Ishikawa (cell line): Measurements from ENCODE around the gene CAMK1D.

ENCODE experiments used
- CREB1 ChIP-seq: IDR thresholded peaks from 2 replicates; pipeline ENCODE4 v1.6.1; 2012; ENCODE audit warnings: low read depth
- EP300 ChIP-seq: IDR thresholded peaks from 2 replicates; pipeline ENCODE4 v1.6.1; 2012; ENCODE audit warnings: borderline replicate concordance
- MAX ChIP-seq: IDR thresholded peaks from 2 replicates; pipeline ENCODE4 v1.6.1; 2012
- NFIC ChIP-seq: IDR thresholded peaks from 2 replicates; pipeline ENCODE4 v1.6.1; 2012
- RAD21 ChIP-seq: IDR thresholded peaks from 2 replicates; pipeline ENCODE4 v1.6.1; 2012; ENCODE audit warnings: low read depth
- TAF1 ChIP-seq: IDR thresholded peaks from 2 replicates; pipeline ENCODE4 v1.6.1; 2012; ENCODE audit warnings: low read depth, mild to moderate bottlenecking
- TCF12 ChIP-seq: IDR thresholded peaks from 2 replicates; pipeline ENCODE4 v1.6.1; 2012; ENCODE audit warnings: low read depth
- TEAD4 ChIP-seq: IDR thresholded peaks from 2 replicates; pipeline ENCODE4 v1.6.1; 2012
- USF1 ChIP-seq: IDR thresholded peaks from 2 replicates; pipeline ENCODE4 v1.6.1; 2012
- YY1 ChIP-seq: IDR thresholded peaks from 2 replicates; pipeline ENCODE4 v1.6.1; 2012; ENCODE audit warnings: low read depth

GRCh38 chr10:12350925-12351324 is 1.6 kb downstream of the CAMK1D start:
- TF ChIP-seq EP300 (no peak), NFIC (no peak), TAF1 (no peak), USF1 (no peak), CREB1 (no peak), TEAD4 (no peak), MAX (no peak), YY1 (no peak), RAD21 (no peak), TCF12 (no peak)
